Stimulated activated CD8-positive, alpha-beta memory T cell treated with anti-CD3 and anti-CD28 coated beads, Interleukin-2, amount 100 ng/mL, for 1 hour (primary cell): ENCODE results near the gene KCNK10.

Experiments used
- DNase-seq, 2 donors: peaks; one replicate each; pipeline ENCODE4 v3.0.0-alpha.2; 2020; ENCODE audit warnings: low read depth in 2 of 2

The KCNK10 gene

GRCh38 chr14:88185843-88186242 is 137.2 kb downstream of the KCNK10 start:
- no peak for DNase-seq

DNA sequence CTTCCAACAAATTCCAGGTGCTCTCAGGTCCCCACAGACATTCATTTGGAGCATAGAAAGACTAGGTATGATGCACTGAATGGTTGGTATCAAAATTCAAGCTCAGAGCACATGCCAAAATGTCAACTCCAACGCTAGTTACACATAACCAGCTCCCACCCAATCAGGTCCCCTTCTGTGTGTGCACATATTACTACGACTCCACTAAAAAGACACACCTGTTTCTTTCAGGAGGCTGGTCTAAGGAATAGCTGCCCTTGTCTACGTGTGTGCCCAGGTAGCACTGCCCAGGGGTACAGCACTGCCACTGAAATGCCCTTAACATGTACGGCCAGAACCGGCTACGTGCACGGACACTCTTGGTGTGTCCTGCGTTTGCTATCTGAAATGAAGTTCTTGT is 138.1 kb downstream of the KCNK10 start:
- no peak for DNase-seq

- no peak for DNase-seq
Observed at GRCh38 chr14:88181072-88181471, 142.0 kb downstream of the KCNK10 start.

- no peak for DNase-seq
Observed at GRCh38 chr14:88179716-88180115, 143.4 kb downstream of the KCNK10 start.

DNA sequence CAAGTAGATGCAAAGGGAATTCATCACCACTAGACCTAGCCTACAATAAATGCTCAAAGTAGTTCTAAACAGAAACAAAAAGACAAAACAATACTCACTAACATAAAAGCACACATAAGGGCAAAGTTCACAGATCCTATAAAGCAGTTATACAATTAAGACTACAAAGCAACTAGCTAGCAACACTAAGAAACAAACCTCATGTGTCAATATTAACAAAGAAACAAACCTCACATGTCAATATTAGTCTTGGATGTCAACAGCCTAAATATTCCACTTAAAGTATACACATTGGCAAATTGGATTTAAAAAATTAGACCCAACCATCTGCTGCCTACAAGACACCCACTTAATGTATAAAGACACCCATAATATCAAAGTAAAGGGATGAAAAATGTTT is 152.7 kb downstream of the KCNK10 start:
- DNase-seq: no peak

GRCh38 chr14:88168498-88169165 is 154.4 kb downstream of the KCNK10 start:
- peak; percentile 8 to 15 for DNase-seq

DNA sequence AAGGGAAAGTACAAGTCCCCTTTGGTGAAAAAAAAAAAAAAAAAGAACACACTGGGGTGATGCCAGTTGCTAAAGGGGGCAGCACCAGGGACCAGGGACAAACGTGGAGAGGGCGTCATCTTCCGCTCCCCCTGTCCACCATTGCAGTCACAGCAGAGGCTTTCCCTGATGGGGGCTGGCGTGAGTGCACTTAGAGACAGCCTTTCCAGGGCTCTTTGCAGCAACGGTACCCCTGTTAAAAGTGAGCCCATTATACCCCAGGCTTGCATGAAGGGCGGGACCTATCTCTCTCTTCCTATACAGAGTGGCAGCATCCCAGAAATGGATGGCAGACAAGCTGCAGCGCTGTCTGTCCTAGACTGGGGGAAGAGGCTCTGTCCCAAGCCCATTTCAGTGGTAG is 155.0 kb downstream of the KCNK10 start:
- no peak for DNase-seq

- DNase-seq: no peak
Observed at GRCh38 chr14:88166616-88167015, 156.5 kb downstream of the KCNK10 start.

DNA sequence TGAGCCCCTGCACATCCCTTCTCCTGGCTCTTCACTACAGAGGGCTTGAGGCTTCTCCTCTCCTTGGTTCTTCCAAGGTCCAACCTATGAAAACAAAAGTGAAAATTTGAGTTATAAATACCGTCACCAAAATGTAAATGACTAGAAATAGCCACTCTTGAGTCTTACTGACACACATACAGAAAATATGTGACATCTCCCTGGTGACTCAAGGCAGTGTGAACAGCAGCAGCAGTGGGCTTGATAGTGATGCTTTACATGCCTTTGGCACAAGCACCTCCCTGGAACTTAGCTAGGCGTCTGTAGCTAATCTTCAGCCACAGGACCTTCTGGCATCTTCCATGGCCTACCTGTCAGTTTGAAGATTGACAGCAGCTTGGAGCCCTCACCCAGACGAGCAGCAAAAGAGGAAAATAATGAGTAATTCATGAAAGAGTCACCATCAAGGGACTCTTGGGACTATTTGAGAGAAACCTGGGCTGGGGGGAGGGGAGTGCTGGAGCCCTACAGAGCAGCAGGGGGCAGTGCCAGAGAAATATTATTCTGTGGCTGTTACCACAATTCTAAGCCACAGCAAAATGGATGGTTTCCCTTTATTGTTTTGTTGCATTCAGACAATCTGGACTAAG is 158.0 kb downstream of the KCNK10 start:
- no peak for DNase-seq

DNA sequence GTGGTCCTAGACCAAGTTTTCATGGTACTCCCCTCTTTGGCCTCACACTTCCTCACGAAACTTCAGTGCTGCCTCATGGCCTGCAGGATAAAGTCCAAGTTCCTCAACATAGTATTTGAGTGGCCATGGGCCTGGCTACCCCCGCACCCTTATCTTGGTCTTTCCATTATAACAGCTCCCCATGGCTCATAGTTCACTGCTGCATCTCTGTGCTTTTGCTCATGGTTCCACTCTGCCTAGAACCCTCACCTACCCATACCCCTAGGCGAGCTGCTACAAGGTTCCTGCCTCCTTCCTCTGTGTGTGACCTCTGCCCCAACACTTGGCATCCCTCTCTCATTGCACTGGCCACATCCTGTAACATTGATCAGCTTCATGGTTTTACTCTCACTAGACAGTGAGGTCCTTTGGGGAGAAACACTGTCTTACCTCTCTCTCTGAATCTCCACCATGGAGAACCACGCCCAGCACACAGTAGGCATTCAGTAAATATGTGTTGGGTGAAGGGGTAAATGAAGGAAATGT is 159.3 kb downstream of the KCNK10 start:
- no peak for DNase-seq

DNA sequence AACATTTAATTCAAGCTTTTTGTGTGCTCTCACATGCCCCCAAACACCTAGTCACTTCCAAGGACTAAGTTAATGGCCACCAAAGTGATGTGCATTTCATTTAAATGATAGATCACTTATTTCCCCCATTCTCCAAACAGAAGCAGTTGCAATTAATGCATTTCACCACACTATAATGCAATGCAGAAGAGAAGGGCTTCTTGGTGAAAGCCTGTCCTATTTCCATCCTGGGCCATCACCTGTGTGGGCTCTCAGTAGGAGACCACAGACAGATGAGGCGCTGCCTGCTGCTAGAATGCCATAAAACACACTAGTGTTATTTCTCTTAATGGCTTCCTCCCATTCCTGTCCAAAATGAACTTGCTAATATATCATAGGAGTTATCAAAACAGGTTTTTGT is 166.9 kb downstream of the KCNK10 start:
- DNase-seq: no peak

- no peak for DNase-seq
Observed at GRCh38 chr14:88154926-88155325, 168.1 kb downstream of the KCNK10 start.

GRCh38 chr14:88154321-88154720 is 168.7 kb downstream of the KCNK10 start:
- DNase-seq: no peak

GRCh38 chr14:88146881-88147649 is 176.0 kb downstream of the KCNK10 start:
- DNase-seq: no peak

DNA sequence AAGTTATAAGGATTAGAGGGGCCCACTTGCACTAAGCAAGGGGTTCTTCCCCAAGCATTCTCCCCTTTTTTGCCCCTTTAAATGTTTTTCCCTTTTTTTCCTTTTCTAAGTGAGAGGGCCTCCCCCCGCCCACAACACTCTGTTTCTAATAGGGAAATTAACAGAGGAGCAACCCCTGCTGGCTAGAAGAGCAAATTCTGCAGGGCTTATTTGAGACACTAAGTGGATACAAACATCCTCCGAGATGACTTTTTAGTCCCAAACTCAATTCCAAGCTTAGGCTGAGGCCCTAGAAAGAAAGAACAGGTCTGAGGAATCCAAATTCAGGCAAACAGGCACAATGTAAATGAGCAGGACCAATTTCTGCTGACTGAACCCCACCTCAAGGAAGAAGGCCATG is 179.3 kb downstream of the KCNK10 start:
- no peak for DNase-seq

DNA sequence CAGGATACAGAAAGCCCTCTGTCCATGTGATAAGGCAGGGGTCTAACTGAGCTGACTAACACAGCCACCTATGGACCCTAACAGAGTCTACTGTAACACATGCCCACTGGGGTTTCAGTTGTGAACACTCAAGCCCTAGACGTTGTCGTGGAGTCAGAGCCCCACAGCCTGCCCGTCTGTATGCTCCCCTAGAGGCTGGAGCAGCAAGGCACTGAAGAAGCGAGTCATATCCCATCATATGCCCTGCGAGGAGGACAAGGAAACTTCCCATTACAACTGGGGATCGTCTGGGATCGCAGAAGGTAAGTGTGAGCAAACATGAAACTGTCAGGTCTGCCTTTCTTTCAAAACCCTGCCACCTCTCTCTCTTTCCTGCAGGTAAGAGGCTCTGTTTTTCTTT is 180.1 kb downstream of the KCNK10 start:
- DNase-seq: no peak

DNA sequence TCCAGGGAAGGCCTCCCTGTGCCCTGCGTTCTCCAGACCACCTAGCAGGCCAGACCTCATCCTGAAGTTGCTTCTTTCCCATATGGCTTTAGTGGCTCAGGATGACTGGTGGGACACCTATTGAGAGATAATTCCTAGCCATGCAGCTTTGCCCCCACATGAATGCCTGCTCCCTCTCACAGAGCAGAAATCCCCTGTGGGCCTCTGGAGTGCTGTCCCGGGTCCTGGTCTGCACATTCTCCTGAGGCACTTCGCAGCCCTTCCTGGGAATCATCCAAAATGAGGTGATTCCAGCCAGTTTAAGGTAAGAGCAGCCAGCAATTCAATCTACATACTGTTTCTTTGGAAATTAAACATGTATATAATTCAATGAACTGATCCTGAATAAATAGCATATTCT is 182.2 kb downstream of the KCNK10 start:
- DNase-seq: no peak

GRCh38 chr14:88137327-88137726 is 185.7 kb downstream of the KCNK10 start:
- DNase-seq: no peak
